Breast epithelium (tissue), 4 donors: ENCODE measurements around the gene GPR158. TPM values are rescaled to one million over a fixed set of nuclear protein-coding genes. Genes with fewer than 3 reads are reported as not detected.

ENCODE experiments used
- DNase-seq, 2 donors: peaks; one replicate each; pipeline ENCODE4 v3.0.0-alpha.2; 2019; ENCODE audit warnings: low spot score in 2 of 2
- H3K27ac ChIP-seq, 2 donors: fragments of 200-600 bp; sonication (generic) in 1 of 2; one replicate each; pipeline ENCODE4 v1.5.1; 2016 to 2019; ENCODE audit warnings: mild to moderate bottlenecking in 1 of 2
- H3K27me3 ChIP-seq, 2 donors: fragments of 200-600 bp; sonication (generic) in 1 of 2; one replicate each; pipeline versions ENCODE4 v1.5.1 to v1.6.0; 2017 to 2019; ENCODE audit warnings: control low read depth in 1 of 2, mild to moderate bottlenecking in 1 of 2
- H3K36me3 ChIP-seq: fragments of 200-600 bp; one replicate; pipeline ENCODE4 v1.5.1; 2019
- H3K4me1 ChIP-seq, 2 donors: fragments of 200-600 bp; sonication (generic); one replicate each; pipeline ENCODE4 v1.5.1; 2016 to 2019; ENCODE audit warnings: control low read depth in 1 of 2
- H3K4me3 ChIP-seq, 3 donors: fragments of 200-600 bp; sonication (generic); 1 replicate in 2 of 3; 2 replicates in 1 of 3; pipeline ENCODE4 v1.5.1; 2016 to 2019; ENCODE audit warnings: mild to moderate bottlenecking in 3 of 3, moderate library complexity in 2 of 3
- H3K9me3 ChIP-seq, 2 donors: fragments of 200-600 bp; sonication (generic) in 1 of 2; one replicate each; pipeline ENCODE4 v1.5.1; 2016 to 2019; ENCODE audit warnings: control low read depth in 1 of 2
- POLR2A ChIP-seq: fragments of 450-650 bp; IDR thresholded peaks from one replicate; pipeline ENCODE4 v1.6.1; 2016; ENCODE audit warnings: antibody characterized with exemption, mild to moderate bottlenecking, moderate library complexity
- POLR2AphosphoS5 ChIP-seq, 3 donors: sonication (generic); formaldehyde crosslinking; IDR thresholded peaks; one replicate each; pipeline ENCODE4 v1.6.1; 2017; ENCODE audit warnings: antibody characterized with exemption in 3 of 3
- intact Hi-C: fragments of 100-400 bp; cut with DNase I; formaldehyde crosslinking; loops from one replicate; pipeline ENCODE4 v1.15.1; 2023; ENCODE audit warnings: low total_unique reads
- total RNA-seq, 3 donors: library from RNA; depleted of rRNA; stranded (reverse); fragments of >200 nt; gene quantifications; one replicate each; pipeline ENCODE4 v1.1.0, GENCODE V29; 2016
- TF ChIP-seq, protein P1 (sequence below), 3 donors: fragments of 450-650 bp; IDR thresholded peaks; one replicate each; pipeline ENCODE4 v1.5.1; 2016 to 2017; ENCODE audit warnings: antibody characterized with exemption in 3 of 3, mild to moderate bottlenecking in 3 of 3, moderate library complexity in 3 of 3

GPR158 gene
- total RNA-seq, 3 donors from 2014 or later = 0.16 to 0.29 TPM; not detected in 1

DNA sequence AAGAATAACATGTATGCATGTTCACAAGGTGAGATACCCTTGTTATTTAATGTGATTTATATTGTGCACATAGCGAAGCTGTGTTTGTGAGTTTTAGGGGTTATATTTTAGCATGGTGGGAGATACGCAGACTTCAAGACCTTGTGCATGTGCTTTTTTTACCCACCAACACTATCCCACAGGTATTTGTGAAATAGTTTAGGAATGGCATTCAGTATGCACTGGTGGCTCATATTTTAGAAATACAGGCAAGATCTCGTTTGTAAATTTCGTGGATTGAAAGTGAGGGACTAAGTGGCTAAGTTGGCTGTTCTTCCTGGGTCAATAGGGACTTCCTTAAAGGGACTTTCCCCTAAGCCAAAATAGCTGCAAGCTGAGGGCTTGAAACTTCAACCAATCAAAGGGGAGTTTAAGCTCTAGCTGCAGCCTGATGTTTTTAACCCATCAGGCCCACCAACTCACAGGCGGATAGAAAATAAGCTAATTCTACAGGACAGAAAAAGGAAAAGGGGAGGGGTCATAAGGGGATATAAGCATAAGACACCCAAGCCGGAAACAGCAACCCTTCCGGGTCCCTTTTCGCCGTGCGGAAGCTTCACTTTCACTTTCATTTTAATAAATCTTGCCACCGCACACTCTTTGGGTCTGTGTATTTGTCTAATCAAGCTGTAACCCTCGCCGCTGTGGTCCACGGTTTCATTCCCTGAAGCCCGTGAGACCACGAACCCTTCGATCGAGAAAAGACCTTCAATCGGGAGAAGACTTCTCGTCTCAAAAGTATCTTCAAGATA is 291.0 kb downstream of the GPR158 start:
- Histone ChIP-seq H3K27ac (no peak overlapping the region), H3K9me3 (no peaks in the 10 kb centered on the region), H3K36me3 (no peaks in the 10 kb centered on the region), H3K4me1 (no peaks in the 10 kb centered on the region), H3K4me3 (no peak overlapping the region), H3K27me3 (no peaks in the 10 kb centered on the region)
- TF ChIP-seq POLR2AphosphoS5 (IDR thresholded peaks at IDR 0.05) = no peak
- TF ChIP-seq, protein P1, sequence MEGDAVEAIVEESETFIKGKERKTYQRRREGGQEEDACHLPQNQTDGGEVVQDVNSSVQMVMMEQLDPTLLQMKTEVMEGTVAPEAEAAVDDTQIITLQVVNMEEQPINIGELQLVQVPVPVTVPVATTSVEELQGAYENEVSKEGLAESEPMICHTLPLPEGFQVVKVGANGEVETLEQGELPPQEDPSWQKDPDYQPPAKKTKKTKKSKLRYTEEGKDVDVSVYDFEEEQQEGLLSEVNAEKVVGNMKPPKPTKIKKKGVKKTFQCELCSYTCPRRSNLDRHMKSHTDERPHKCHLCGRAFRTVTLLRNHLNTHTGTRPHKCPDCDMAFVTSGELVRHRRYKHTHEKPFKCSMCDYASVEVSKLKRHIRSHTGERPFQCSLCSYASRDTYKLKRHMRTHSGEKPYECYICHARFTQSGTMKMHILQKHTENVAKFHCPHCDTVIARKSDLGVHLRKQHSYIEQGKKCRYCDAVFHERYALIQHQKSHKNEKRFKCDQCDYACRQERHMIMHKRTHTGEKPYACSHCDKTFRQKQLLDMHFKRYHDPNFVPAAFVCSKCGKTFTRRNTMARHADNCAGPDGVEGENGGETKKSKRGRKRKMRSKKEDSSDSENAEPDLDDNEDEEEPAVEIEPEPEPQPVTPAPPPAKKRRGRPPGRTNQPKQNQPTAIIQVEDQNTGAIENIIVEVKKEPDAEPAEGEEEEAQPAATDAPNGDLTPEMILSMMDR (IDR thresholded peaks at IDR 0.05) = no peak
- TF ChIP-seq POLR2A = no peak
- intact Hi-C loops = no loop called here
- DNase-seq = no peak

DNA sequence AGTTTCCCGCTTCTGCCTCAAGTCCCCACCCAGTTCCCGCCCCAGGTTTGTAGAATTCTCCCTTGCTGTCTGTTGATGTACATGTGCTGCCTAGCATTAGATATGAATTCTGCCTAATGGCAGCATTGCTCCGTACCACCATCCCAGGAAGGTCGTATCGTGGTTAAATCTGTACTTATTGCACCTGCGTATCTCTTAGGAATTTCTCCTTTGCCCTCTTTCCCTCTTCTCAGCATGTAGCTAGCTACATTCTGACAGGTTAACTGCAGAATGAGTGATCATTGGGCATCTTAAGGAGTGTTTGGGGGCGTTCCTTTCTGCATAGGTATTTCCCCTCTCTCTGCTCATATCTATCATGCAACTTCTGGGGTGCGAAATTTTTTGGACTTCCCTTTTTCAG is 293.1 kb downstream of the GPR158 start:
- no peak overlapping the region for H3K27ac ChIP-seq
- no peaks in the 10 kb centered on the region for H3K27me3 ChIP-seq
- no peaks in the 10 kb centered on the region for H3K9me3 ChIP-seq
- intact Hi-C loops = no loop called here
- no peak for DNase-seq
- TF ChIP-seq POLR2A = no peak
- TF ChIP-seq, protein P1 (IDR thresholded peaks at IDR 0.05) = no peak
- TF ChIP-seq POLR2AphosphoS5 (IDR thresholded peaks at IDR 0.05) = no peak
- no peaks in the 10 kb centered on the region for H3K4me1 ChIP-seq
- H3K36me3 ChIP-seq = no peaks in the 10 kb centered on the region
- H3K4me3 ChIP-seq = no peak overlapping the region

DNA sequence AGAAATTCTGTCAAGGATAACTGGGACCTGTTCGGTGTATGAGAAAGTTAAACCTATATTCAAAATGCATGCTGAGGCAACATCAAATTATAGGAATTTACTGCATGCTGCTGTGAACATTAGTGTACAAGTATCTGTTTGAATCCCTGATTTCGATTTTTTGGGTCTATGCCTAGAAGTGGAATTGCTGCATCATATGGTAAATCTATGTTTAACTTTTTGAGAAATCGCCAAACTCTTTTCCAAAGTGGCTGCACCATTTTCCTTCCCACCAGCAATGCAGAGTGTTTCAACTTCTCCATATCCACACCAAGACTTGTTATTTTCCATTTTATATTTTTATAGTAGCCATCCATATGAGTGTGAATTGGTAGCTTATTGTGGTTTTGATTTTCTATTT is 306.7 kb downstream of the GPR158 start:
- Histone ChIP-seq H3K4me3 (no peak overlapping the region), H3K9me3 (no peaks in the 10 kb centered on the region), H3K27me3 (no peaks in the 10 kb centered on the region)

DNA sequence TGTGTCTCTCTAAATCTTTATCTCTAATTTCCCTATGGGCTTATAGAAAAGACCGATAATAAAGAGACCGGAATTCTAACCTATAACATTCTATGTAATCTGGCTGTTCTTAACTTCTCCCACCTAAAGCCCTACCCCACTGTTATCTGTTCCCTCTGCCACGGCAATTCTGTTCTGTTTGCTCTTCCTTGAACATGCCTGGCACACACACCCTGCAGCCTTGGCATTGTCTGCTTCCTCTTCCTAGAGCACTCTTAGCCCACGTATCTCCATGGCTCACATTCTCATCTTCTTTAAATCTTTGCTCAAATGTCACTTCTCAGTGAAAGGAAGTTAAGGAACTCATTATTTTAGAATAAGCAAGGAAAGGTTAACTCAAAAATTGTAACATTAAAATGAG is 309.2 kb downstream of the GPR158 start:
- H3K27ac ChIP-seq = no peak overlapping the region
- intact Hi-C loops = no loop called here
- H3K4me1 ChIP-seq = no peaks in the 10 kb centered on the region
- H3K36me3 ChIP-seq = no peaks in the 10 kb centered on the region
- no peaks in the 10 kb centered on the region for H3K27me3 ChIP-seq
- H3K9me3 ChIP-seq = no peaks in the 10 kb centered on the region
- no peak for DNase-seq
- TF ChIP-seq, protein P1 (IDR thresholded peaks at IDR 0.05) = no peak
- no peak for TF ChIP-seq POLR2A
- TF ChIP-seq POLR2AphosphoS5 (IDR thresholded peaks at IDR 0.05) = no peak
- H3K4me3 ChIP-seq = no peak overlapping the region

More for the DNA sequence above, 306.7 kb downstream of the GPR158 start:
- TF ChIP-seq, protein P1 (IDR thresholded peaks at IDR 0.05) = no peak
- TF ChIP-seq POLR2AphosphoS5 (IDR thresholded peaks at IDR 0.05) (no peak), POLR2A (no peak)
- DNase-seq = no peak
- intact Hi-C loops = no loop called here
- no peaks in the 10 kb centered on the region for H3K4me1 ChIP-seq
- H3K36me3 ChIP-seq = no peaks in the 10 kb centered on the region
- H3K27ac ChIP-seq = no peak overlapping the region

DNA sequence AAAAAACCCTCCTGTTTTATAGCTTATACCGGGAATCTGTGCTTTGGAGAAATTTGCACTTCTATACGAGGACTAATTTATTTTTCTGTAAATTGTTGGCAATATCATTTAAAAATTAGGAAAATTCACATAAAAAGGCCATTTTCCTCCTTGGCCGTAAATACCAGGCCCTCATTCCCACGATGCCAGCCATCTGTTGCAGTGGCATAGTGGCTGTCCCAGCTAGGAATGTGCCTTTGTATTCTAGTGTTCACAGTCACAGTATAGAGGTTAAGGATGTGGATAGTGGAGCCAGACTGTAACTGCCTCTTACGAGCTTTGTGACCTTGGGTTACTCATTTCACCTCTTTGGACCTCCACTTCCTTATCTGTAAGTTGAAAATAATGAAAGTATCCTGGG is 312.5 kb downstream of the GPR158 start:
- H3K4me1 ChIP-seq = no peaks in the 10 kb centered on the region
- no peak for TF ChIP-seq POLR2AphosphoS5 (IDR thresholded peaks at IDR 0.05)
- no peak overlapping the region for H3K4me3 ChIP-seq
- no peak for DNase-seq
- no peaks in the 10 kb centered on the region for H3K9me3 ChIP-seq
- H3K27ac ChIP-seq = no peak overlapping the region
- no peaks in the 10 kb centered on the region for H3K36me3 ChIP-seq
- H3K27me3 ChIP-seq = no peaks in the 10 kb centered on the region
- intact Hi-C loops = no loop called here
